NCI-H146 (cell line): Measurements from ENCODE around the gene INHBB.
A peak's percentile ranks its signal among the peaks of the same experiment; 100 is the strongest.
"Not testable (repeated sequence)": the region's sequence is repeated elsewhere in the genome, so short reads cannot be mapped to it uniquely, and the experiment has no call there.

Source experiments
- DNase-seq: peaks from one replicate; lab custom pipeline; 2025; lab: John Stamatoyannopoulos, UW

INHBB gene

GRCh38 chr2:120346026-120346666, at the start of gene INHBB:
Gene INHBB (plus strand): TSS chr2:120346136. CDS start chr2:120346189, 53 bp downstream.
- DNase-seq = peak; percentile 51

- no peak for DNase-seq
Measured at GRCh38 chr2:120298173-120298835, 47.6 kb upstream of the INHBB start.

GRCh38 chr2:120299004-120299403, 46.9 kb upstream of the INHBB start:
- DNase-seq = no peak

- no peak for DNase-seq
Measured at GRCh38 chr2:120299561-120299960, 46.4 kb upstream of the INHBB start.

- DNase-seq = no peak
Measured at GRCh38 chr2:120300385-120300784, 45.6 kb upstream of the INHBB start.

- DNase-seq = no peak
Measured at GRCh38 chr2:120301284-120301683, 44.7 kb upstream of the INHBB start.

GRCh38 chr2:120302301-120302700, 43.6 kb upstream of the INHBB start:
- DNase-seq = no peak

- DNase-seq = no peak
Measured at GRCh38 chr2:120303177-120303576, 42.8 kb upstream of the INHBB start.

GRCh38 chr2:120305296-120305695, 40.6 kb upstream of the INHBB start:
- DNase-seq = peak; percentile 57

- no peak for DNase-seq
Measured at GRCh38 chr2:120305937-120306490, 39.9 kb upstream of the INHBB start.

- no peak for DNase-seq
Measured at GRCh38 chr2:120307482-120307881, 38.5 kb upstream of the INHBB start.

GRCh38 chr2:120308038-120308910, 37.7 kb upstream of the INHBB start:
- DNase-seq = no peak

- DNase-seq = peak; percentile 37
Measured at GRCh38 chr2:120310136-120310535, 35.8 kb upstream of the INHBB start.

- DNase-seq = not testable (repeated sequence)
Measured at GRCh38 chr2:120310841-120311240, 35.1 kb upstream of the INHBB start.

- DNase-seq = no peak
Measured at GRCh38 chr2:120312076-120312475, 33.9 kb upstream of the INHBB start.

- DNase-seq = peak; percentile 72
Measured at GRCh38 chr2:120312860-120313694, 32.9 kb upstream of the INHBB start.

GRCh38 chr2:120313695-120314615, 32.0 kb upstream of the INHBB start:
- DNase-seq = no peak

GRCh38 chr2:120314690-120315366, 31.1 kb upstream of the INHBB start:
- no peak for DNase-seq

- DNase-seq = no peak
Measured at GRCh38 chr2:120315367-120316033, 30.4 kb upstream of the INHBB start.
